ENCODE measurements around the gene ARHGEF6.
"Not testable (repeated sequence)": the region's sequence is repeated elsewhere in the genome, so short reads cannot be mapped to it uniquely, and the experiment has no call there.

The ARHGEF6 gene

DNA sequence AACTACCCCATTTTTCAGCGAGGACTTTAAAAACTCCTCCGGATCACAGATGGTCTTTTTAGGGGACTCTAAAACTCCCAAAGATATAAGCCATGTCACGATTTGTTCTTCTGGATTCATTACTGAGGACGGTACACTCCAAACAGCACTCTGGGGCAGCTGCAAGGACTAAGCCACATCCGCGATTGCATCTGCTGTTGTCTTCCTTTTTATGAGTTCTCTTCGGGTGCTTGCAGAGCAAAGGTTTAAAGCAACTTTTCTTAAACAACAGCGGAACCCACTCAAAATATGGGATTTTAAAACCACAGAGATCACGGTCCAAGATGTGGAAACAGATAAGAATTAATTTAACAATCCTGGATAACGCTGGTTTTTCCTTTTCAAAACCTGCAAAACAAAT, at the start of gene ARHGEF6:
Gene ARHGEF6, minus strand, starts transcription at position 170 of the 400 bp plus-strand sequence. Its CDS starts 50 bp downstream, at position 120.
- DNase-seq: no peak

DNA sequence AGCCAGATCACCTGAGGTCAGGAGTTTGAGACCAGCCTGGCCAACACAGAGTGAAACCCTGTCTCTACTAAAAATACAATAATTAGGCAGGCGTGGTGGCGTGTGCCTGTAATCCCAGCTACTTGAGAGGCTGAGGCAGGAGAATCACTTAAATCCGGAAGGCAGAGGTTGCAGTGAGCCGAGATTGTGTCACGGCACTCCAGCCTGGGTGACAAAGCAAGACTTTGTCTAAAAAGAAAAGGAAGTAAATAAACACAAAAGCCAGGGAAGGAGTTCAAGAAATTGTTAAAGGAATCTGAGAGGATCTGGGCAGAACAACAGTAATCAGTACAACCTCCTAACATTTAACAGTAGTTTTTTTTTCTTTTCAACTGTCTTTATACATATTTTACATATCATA, 48.7 kb upstream of the ARHGEF6 start:
- no peak for DNase-seq

- no peak for DNase-seq
These were observed 48.1 kb upstream of the ARHGEF6 start for GRCh38 chrX:136828830-136829229.

DNA sequence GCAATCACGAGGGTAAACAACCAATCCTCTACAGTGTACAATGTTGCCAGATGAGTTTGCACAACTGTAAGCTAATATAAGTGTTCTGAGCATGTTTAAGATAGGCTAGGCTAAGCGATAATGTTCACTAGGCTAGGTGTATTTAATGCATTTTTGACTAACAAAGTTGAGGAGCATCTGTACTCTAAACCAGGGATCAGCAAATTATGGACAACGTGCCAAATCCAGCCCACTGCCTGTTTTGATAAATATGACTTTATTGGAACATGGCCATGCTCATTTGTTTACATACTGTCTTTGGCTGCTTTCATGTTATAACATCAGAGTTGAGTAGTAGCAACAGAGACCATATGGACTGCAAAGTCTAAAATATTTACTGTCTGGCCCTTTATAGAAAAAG, 46.3 kb upstream of the ARHGEF6 start:
- DNase-seq: no peak

DNA sequence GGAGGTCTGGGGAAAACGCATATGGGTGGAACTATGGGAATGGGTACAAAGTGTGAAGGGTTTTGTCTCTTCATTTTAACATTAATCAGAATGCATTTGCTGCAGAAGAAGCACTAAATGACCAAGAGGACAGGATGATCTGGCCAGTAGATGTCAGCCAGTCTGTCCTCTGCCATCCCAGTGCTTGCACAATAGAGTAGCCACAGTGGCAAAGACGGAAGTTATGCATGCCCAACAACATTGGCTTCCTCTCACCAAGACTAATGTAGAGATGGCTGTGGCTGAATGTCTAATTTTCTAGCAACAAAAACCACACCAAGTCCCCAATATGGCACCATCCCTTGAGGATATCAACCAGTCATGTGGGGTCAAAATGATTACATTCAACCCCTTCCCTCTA, 45.0 kb upstream of the ARHGEF6 start:
- DNase-seq: no peak

DNA sequence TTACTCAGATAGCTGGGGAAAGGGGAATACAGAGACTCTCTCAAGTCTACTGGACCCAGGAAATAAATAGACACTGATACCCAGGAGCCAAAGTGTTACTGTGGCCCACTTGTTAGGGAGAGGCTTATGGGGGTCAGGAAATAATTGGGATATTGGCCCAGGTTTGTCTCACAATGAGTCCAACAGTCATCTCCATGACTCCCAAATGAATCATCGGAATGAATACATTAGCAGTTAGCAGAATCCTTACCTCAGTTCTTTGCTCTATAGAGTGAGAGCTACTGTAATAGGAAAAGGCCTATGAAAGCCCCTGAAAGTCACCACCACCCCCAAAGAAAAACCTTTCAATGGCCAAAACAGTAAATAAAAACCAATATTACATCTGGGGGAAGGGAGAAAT, 42.4 kb upstream of the ARHGEF6 start:
- no peak for DNase-seq

DNA sequence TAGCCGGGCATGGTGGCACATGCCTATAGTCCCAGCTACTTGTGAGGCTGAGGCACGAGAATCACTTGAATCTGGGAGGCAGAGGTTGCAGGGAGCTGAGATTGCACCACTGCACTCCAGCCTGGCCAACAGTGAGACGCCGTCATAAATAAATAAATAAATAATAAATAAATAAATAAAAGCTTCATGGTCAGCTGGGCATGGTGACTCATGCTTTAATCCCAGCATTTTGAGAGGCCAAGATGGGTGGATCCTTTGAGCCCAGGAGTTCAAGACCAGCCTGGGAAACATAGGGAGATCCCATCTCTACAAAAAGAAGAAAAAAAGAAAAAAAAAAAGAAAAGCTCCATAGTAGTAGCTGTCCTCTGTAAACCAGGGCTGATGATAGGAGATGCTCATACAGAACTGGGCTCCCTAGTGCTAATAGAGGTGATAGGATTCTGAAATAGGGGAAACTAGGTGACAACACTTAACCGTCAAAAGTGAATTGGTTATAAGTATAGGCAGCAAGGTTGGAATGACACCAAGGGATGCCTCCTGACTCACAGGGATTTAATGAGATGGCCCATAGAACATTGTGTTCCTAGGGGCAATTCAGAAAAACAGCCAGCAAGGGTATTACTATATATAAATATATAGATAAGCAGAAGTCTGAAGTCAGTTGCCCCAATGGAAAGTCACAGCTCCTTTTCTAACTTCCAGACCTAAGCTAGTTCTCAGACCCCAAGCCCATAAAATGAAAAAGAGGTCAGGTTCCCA, 41.8 kb upstream of the ARHGEF6 start:
- no peak for DNase-seq

- not testable (repeated sequence) for DNase-seq
These were observed 39.0 kb upstream of the ARHGEF6 start for GRCh38 chrX:136819756-136820155.

DNA sequence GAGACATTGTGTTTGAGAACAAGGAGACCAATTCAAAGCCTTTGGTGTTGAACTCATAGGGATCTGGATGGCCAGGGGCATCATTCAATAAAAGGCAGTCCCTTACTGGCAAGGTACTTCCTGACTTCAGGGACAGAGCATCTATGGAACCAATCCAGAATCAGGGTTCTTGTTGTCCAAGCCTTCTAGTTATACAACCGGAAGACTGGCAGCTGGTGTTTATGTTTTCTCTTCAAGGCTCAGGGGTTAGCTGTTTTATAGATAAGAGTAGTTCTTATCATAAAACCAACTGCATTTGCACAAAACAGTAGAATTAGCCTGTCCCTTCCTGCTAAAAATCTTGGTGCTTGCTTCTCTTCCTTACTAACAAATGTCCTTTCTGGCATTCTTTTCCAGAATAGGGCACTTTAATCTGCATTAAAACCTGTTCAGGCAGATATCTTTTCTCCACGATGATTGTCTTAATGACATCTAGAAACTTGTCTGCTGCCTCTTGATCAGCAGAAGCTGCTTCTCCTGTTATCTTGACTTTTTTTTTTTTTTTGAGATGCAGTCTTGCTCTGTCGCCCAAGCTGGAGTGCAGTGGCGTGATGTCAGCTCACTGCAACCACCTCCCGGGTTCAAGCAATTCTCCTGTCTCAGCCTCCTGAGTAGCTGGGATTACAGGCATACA, 38.4 kb upstream of the ARHGEF6 start:
- DNase-seq: no peak

DNA sequence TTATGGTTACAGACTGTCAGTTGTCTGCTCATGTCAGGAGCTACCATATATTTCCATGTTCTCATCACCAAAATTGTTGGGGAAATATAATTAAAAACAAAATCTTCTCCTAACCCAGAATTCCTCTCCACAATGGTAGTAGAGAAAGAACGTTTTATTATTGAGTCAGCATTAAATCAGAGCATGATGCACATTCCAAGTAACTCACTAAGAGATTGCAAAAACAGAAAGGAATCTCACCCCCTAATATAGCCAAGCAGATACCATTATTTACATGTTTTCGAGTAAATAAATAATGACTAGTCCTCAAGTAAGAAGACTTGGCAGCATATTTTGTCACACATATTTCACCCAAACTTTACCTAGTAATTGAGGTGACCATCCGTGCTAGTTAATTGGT, 36.2 kb upstream of the ARHGEF6 start:
- DNase-seq: no peak

DNA sequence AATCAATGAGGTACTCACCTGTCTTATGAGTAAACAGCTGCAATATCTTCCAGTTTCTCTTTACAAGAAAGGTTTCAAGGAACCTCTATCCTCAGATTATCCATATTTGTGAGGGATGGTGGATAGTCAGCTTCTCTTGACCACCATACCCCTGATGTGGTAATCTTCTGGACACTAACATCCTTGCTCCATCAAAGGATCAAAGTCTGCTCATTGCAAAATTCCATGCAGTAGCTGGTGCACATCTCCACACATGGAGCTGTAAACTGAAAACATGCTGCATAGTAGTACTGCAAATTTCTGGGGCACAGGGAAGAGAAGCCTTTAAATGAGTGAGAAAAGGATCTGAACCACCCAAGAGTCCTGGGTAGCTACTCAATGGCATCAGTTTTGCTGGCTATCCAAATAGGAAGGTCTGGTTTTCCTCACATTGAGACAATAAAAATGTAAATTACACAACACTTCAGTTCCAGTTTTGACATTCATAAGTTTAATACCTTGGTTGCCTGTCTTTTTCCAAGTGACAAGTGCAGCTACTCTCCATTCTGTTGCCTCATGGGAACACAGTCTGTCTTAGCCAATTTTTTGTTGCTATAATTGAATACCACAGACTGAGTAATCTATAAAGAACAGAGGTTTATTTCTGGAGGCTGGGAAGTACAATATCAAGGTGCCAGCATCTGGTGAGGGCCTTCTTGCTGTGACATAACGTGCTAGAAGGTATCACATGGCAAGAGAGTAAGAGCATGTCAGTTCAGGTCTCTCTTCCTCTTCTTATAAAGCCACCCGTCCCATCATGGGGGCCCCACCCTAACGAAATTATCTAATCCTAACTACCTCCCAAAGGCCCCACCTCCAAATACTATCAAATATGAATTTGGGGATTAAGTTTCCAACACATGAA, 34.4 kb upstream of the ARHGEF6 start:
- no peak for DNase-seq

GRCh38 chrX:136812286-136812685, 31.6 kb upstream of the ARHGEF6 start:
- no peak for DNase-seq

GRCh38 chrX:136810493-136810892, 29.8 kb upstream of the ARHGEF6 start:
- DNase-seq: no peak

GRCh38 chrX:136806891-136807410, 26.2 kb upstream of the ARHGEF6 start:
- DNase-seq: no peak

GRCh38 chrX:136802515-136802914, 21.8 kb upstream of the ARHGEF6 start:
- DNase-seq: no peak

- no peak for DNase-seq
These were observed 17.1 kb upstream of the ARHGEF6 start for GRCh38 chrX:136797787-136798186.

DNA sequence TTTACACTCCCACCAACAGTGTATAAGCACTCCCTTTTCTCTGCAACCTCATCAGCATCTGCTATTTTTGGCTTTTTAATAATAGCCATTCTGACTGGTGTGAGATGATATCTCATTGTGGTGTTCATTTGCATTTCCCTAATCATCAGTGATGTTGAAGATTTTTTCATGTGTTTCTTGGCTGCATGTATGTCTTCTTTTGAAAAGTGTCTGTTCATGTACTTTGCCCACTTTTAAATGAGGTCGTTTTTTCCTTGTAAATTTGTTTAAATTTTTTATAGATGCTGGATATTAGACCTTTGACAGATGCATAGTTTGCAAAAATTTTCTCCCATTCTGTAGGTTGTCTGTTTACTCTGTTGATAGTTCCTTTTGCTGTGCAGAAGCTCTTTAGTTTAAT, 14.4 kb upstream of the ARHGEF6 start:
- not testable (repeated sequence) for DNase-seq

DNA sequence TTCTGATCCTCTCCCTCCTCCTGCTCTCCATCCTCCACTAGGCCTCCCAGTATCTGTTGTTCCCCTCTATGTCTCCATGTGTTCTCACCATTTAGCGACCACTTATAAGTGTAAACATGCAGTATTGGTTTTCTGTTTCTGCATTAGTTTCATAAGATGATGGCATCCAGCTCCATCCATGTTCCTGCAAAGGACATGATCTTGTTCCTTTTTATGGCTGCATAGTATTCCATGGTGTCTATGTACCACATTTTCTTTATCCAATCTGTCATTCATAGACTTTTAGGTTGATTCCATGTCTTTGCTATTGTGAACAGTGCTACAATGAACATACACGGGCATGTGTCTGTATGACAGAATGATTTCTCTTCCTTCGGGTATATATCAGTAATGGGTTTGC, 13.9 kb upstream of the ARHGEF6 start:
- DNase-seq: not testable (repeated sequence)

- no peak for DNase-seq
These were observed 13.3 kb upstream of the ARHGEF6 start for GRCh38 chrX:136794080-136794479.

GRCh38 chrX:136789856-136790255, 9.1 kb upstream of the ARHGEF6 start:
- no peak for DNase-seq

- no peak for DNase-seq
These were observed 3.5 kb upstream of the ARHGEF6 start for GRCh38 chrX:136784231-136784630.

- DNase-seq: no peak
These were observed 2.4 kb upstream of the ARHGEF6 start for GRCh38 chrX:136783159-136783558.

DNA sequence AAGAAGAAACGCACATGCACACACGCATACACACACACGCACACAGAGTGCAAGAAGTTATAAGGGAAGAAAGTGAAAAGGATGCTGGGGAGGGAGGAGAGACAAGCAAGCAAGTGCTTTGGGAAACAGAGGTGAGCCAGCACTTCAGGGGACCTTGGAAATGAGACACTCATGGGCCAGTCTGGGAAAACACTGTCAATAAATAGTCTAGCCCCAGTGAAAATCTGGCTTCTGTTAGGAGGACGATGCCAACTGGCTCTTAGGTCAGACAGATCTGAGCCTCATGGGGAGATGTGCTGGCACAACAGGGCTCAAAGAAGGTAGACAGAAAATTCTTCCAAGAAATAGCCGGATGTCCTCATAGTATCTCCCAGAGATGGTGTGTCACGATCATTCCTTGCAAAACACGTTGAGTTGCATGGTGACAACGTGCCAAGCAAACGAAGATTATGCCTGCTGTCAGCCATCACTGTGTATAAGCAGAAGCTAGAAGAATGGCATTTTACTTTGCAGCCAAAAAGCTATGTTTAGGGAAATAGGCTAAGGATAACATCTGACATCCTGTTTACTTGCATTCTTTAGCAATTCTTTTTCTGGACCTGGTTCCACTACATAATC, 557 bp upstream of the ARHGEF6 start:
- DNase-seq: no peak

Measured in NCI-H187 treated with DMSO at 0.1 percent for 48 hours (cell line).